Measurements from ENCODE around the gene WDR13.
"Not testable (repeated sequence)": the region's sequence is repeated elsewhere in the genome, so short reads cannot be mapped to it uniquely, and the experiment has no call there.

The WDR13 gene

GRCh38 chrX:48654746-48655145 lies 57.5 kb downstream of the WDR13 start:
- not testable (repeated sequence) for DNase-seq (ENCODE audit: low read depth in 3 of 3, low spot score in 1 of 3)

Measured in stimulated activated CD4-positive, alpha-beta T cell treated with anti-CD3 and anti-CD28 coated beads, TNF-alpha, amount 100 ng/mL, for 1 hour (primary cell).